HG03439 (cell line): ENCODE results near the gene ANKEF1.
"Not testable (repeated sequence)": the region's sequence is repeated elsewhere in the genome, so short reads cannot be mapped to it uniquely, and the experiment has no call there.

Source experiments
- ATAC-seq: cut with Tn5 transposase; IDR thresholded peaks from one replicate; pipeline ENCODE4 v1.9.1; 2021; ENCODE audit warnings: mild to moderate bottlenecking, moderate library complexity; ENCODE audit not compliant: unreplicated experiment

ANKEF1 gene

DNA sequence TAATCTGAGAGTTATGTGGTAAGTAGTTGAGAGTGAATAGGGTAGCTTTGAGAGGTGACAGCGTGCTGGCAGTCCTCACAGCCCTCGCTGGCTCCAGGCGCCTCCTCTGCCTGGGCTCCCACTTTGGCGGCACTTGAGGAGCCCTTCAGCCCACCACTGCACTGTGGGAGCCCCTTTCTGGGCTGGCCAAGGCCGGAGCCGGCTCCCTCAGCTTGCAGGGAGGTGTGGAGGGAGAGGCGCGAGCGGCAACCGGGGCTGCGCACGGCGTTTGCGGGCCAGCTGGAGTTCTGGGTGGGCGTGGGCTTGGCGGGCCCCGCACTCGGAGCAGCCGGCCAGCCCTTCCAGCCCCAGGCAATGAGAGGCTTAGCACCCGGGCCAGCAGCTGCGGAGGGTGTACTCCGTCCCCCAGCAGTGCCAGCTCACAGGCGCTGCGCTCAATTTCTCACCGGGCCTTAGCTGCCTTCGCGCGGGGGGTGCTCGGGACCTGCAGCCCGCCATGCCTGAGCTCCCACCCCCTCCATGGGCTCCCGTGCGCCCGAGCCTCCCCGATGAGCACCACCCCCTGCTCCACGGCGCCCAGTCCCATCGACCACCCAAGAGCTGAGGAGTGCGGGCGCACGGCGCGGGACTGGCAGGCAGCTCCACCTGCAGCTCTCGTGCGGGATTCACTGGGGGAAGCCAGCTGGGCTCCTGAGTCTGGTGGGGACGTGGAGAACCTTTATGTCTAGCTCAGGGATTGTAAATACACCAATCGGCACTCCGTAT, 3.2 kb upstream of the ANKEF1 start:
- ATAC-seq = not testable (repeated sequence)

GRCh38 chr20:10032269-10032668, 2.5 kb upstream of the ANKEF1 start:
- ATAC-seq = not testable (repeated sequence)

DNA sequence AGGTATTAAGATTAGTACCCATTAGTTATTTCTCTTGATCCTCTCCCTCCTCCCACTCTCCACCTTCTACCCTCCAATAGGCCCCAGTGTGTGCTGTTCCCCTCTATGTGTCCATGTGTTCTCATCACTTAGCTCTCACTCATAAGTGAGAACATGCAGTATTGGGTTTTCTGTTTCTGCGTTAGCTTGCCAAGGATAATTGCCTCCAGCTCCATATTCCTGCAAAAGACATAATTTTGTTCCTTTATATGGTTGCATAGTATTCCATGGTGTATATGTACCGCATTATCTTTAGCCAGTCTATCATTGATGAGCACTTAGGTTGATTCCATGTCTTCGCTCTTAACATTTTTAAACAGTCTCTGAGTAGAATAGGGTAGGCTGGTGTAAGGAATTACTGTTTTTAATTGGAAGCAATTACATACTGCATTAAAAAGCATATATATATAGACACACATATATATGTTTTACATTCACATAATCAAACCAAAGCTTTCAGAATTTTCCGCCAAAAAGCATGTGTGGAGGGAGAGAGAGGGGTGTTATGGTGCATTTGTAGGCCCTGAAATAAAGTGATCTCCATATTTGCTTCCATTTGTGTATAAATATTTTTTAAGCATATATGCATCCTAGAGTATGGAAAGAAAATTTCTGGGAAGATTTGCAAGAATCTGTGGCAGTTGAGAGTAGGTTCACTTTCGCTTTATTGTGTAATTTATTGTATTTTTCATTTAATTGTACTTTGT, 709 bp upstream of the ANKEF1 start:
- no peak for ATAC-seq

GRCh38 chr20:10036321-10036720, 1.5 kb downstream of the ANKEF1 start:
- not testable (repeated sequence) for ATAC-seq

GRCh38 chr20:10040070-10040975, 5.5 kb downstream of the ANKEF1 start:
- ATAC-seq = no peak

DNA sequence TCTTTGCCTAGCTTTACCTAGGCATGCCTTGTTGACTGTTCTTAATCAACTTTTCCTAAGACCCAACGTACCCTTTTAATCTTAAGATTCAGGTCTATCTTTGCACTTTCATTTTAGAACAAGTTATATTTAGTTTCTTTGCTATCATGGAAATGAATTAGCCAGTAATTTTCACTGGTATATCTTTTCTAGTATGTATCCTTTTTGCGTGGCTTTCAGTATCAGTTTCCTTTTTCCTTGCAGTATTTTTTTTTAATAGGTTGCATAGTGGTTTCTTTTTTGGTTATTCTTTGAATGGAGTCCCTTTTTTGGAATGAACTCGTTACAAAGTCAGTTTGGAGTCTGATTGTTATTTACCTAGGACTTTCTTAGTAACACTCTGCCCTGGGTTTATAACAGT, 7.3 kb downstream of the ANKEF1 start:
- ATAC-seq = no peak

- ATAC-seq = no peak
Measured at GRCh38 chr20:10047427-10047826, 12.6 kb downstream of the ANKEF1 start.

DNA sequence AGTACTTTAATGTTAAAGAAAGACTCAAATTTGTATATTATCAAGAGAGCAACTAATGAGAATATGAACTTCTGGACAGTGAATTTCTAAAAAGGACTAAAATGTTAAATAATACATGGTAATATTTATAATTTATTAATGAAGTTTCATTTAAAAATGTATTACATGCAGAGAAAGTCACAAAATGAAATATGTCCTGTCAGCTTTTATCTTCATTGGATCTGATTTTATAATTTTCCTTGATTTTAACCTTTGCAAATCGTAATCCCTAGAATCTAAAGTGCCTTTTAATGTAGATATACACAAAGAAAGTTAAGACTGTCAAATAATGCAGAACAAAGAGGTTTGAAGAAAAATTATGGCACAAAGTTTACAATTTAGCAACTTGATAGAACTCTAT, 16.4 kb downstream of the ANKEF1 start:
- ATAC-seq = no peak

DNA sequence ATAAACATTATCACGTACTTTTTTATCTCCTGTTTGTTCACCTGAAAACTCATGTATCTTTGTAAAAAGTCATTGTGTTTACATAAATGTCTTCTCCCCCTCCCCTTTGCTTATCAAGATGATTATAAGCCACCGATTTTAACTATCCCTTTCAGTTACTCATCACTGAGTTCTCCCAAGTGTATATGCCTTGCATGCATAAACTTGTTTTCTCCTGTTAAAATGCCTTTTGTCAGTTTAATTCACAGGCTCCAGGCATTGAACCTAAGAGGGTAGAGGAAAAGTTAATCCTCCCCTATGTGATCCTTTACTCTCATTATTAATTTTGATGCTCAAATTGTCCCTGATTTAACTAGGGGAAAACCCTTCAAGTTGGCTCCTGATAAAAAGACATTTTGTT, 24.2 kb downstream of the ANKEF1 start:
- ATAC-seq = no peak

GRCh38 chr20:10060226-10060625, 25.4 kb downstream of the ANKEF1 start:
- no peak for ATAC-seq

DNA sequence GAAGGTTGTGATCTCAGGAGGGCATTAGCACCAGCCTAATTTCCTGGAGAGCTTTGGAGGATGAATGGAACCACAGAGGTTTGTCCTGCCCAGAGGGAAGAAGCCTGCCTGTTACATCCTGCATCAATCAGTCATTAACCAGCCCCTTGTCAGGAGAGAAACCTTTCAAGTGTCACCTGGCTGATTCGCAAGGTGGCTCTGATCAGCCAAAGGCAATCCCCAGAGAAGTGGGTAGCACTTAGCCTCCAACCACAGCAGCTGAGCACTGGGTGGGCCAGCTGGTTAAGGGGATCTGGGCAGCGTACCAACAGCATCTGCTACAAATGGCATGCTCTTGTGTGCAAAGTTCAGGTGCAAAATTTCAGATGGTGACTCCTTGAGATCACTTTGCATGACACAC, 26.9 kb downstream of the ANKEF1 start:
- no peak for ATAC-seq

DNA sequence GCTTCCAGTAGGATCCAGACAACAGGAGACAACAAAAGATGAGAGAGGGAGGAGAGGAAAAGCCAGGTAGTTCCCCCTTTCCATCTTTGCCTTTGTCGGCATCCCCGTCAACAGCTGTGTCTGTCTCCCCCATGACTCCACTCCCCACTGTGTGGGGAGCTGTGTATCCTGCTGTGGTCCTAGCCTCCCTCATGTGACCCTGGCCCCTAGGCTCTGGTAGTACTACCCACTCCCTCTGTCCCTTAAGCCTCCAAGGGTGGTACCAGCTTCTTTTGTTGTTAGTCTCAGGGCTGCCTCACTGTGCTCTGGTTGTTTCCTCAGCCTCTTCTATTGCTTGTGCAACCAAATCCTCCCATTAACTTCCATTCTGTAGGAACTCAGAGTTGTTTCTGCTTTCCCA, 28.7 kb downstream of the ANKEF1 start:
- ATAC-seq = no peak

GRCh38 chr20:10064611-10065010, 29.8 kb downstream of the ANKEF1 start:
- no peak for ATAC-seq

- ATAC-seq = no peak
Measured at GRCh38 chr20:10065154-10065833, 30.5 kb downstream of the ANKEF1 start.

GRCh38 chr20:10067321-10067720, 32.5 kb downstream of the ANKEF1 start:
- no peak for ATAC-seq

DNA sequence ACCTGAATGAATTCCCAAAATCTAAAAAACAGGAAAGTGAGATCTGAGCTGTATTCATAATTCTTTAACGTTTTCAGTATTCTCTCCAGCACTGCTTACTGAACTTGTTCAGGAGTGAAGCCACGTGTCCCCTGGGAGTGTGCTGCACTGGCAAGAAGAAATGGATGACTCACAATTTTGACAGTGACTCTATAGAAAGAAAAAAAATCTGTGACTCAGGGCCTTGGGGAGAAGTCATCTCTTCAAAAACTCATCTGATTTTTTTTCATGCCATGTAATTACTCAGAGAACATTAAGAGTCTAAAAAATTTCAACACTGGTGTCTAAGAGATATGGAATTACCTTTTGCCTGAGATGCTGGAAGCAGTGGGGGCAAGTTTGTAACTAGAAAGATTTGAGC, 39.7 kb downstream of the ANKEF1 start:
- ATAC-seq = no peak

- no peak for ATAC-seq
Measured at GRCh38 chr20:10075606-10076005, 40.8 kb downstream of the ANKEF1 start.

GRCh38 chr20:10076126-10077080, 41.6 kb downstream of the ANKEF1 start:
- ATAC-seq = no peak

- ATAC-seq = no peak
Measured at GRCh38 chr20:10077081-10077471, 42.3 kb downstream of the ANKEF1 start.

- ATAC-seq = no peak
Measured at GRCh38 chr20:10077886-10078285, 43.1 kb downstream of the ANKEF1 start.
